H1 (cell line): ENCODE data around the gene IL1RAPL1. TPM values are rescaled to one million over a fixed set of nuclear protein-coding genes. Genes with fewer than 3 reads are reported as not detected.
A peak's percentile ranks its signal among the peaks of the same experiment; 100 is the strongest.

Experiments used
- CTCF ChIA-PET: fragments of 300-600 bp; sonication (Branson Sonifier 250); formaldehyde crosslinking; loops from one replicate; lab custom pipeline; 2021; ENCODE audit not compliant: partially characterized antibody; lab: Charles Lee
- POLR2A ChIA-PET: fragments of 300-600 bp; sonication (Branson Sonifier 250); formaldehyde crosslinking; loops from one replicate; lab custom pipeline; 2021; ENCODE audit warnings: inconsistent platforms; ENCODE audit not compliant: partially characterized antibody; lab: Charles Lee
- DNase-seq, 2 experiments: peaks; one replicate each; pipeline versions ENCODE4 v3.0.0 to v3.0.0-alpha.2; 2010 to 2022; ENCODE audit warnings: low spot score in 2 of 2, low read depth in 1 of 2, mixed read lengths in 1 of 2
- FAIRE-seq: peaks from 2 replicates; lab custom pipeline; 2011; peaks lifted over from hg19 to GRCh38; lab: Jason Lieb, UNC
- H2AFZ ChIP-seq: 2 replicates; pipeline ENCODE4 v1.8.1; 2012; ENCODE audit warnings: low read length, inconsistent platforms
- H2AK5ac ChIP-seq: 2 replicates; pipeline ENCODE4 v1.6.1; 2013; ENCODE audit warnings: low read depth, low read length
- H2BK120ac ChIP-seq: replicated peaks from 2 replicates; pipeline ENCODE3; 2013; ENCODE audit warnings: low read depth, low read length, inconsistent platforms
- H2BK12ac ChIP-seq: 2 replicates; pipeline ENCODE4 v1.6.1; 2013; ENCODE audit warnings: low read depth, low read length
- H2BK15ac ChIP-seq: 2 replicates; pipeline ENCODE4 v1.6.1; 2013; ENCODE audit warnings: low read length
- H2BK20ac ChIP-seq: 2 replicates; pipeline ENCODE4 v1.6.1; 2013; ENCODE audit warnings: low read length
- H2BK5ac ChIP-seq: 2 replicates; pipeline ENCODE4 v1.6.1; 2013; ENCODE audit warnings: low read depth, low read length
- H3K14ac ChIP-seq: 2 replicates; pipeline ENCODE4 v1.6.1; 2013; ENCODE audit warnings: inconsistent platforms; ENCODE audit not compliant: insufficient read length
- H3K18ac ChIP-seq: 2 replicates; pipeline ENCODE4 v1.6.1; 2013; ENCODE audit warnings: low read length; ENCODE audit errors: extremely low read depth
- H3K23ac ChIP-seq: 2 replicates; pipeline ENCODE4 v1.6.1; 2013; ENCODE audit warnings: inconsistent platforms; ENCODE audit not compliant: insufficient read length
- H3K23me2 ChIP-seq: 2 replicates; pipeline ENCODE4 v1.6.1; 2013; ENCODE audit warnings: low read depth, low read length
- H3K27ac ChIP-seq: 2 replicates; pipeline ENCODE4 v1.6.1; 2011; ENCODE audit warnings: low read depth, low read length, inconsistent platforms
- H3K27me3 ChIP-seq, 4 experiments: replicated peaks in 1 of 4; 1 replicate in 1 of 4; 2 replicates in 3 of 4; pipeline versions ENCODE4 v1.6.1 to v1.8.1; 2011 to 2013; ENCODE audit warnings: low read length in 3 of 4, mild to moderate bottlenecking in 3 of 4, inconsistent platforms in 2 of 4, mixed read lengths in 2 of 4, moderate library complexity in 1 of 4; ENCODE audit not compliant: control insufficient read depth in 3 of 4, insufficient read depth in 3 of 4; ENCODE audit errors: extremely low read depth in 1 of 4
- H3K36me3 ChIP-seq, 4 experiments: 2 replicates each; pipeline versions ENCODE4 v1.6.1 to v1.8.1; 2011 to 2013; ENCODE audit warnings: mild to moderate bottlenecking in 4 of 4, low read length in 3 of 4, moderate library complexity in 2 of 4, control low read depth in 1 of 4, inconsistent platforms in 1 of 4; ENCODE audit not compliant: insufficient read depth in 4 of 4, control insufficient read depth in 2 of 4
- H3K4ac ChIP-seq: replicated peaks from 2 replicates; pipeline ENCODE3; 2013; ENCODE audit warnings: low read length, low read depth, mixed read lengths, inconsistent platforms; ENCODE audit not compliant: insufficient read length
- H3K4me1 ChIP-seq, 4 experiments: replicated peaks in 1 of 4; 1 replicate in 1 of 4; 2 replicates in 3 of 4; pipeline versions ENCODE4 v1.6.1 to v1.8.1; 2011 to 2013; ENCODE audit warnings: low read length in 3 of 4, inconsistent platforms in 2 of 4, mixed read lengths in 1 of 4; ENCODE audit not compliant: insufficient read depth in 4 of 4, control insufficient read depth in 3 of 4
- H3K4me2 ChIP-seq, 2 experiments: 2 replicates each; pipeline versions ENCODE4 v1.6.1 to v1.8.1; 2011 to 2013; ENCODE audit warnings: low read depth in 2 of 2, low read length in 2 of 2, control low read depth in 1 of 2, inconsistent platforms in 1 of 2, mild to moderate bottlenecking in 1 of 2; ENCODE audit not compliant: insufficient read depth in 1 of 2
- H3K4me3 ChIP-seq, 4 experiments: fragments of 200-600, 300-600 bp in 1 of 4; sonication (generic), shearing (Covaris generic), sonication (Bioruptor Twin) in 1 of 4; 2 replicates each; pipeline versions ENCODE4 v1.5.1 to v1.8.1; 2011 to 2016; ENCODE audit warnings: low read length in 4 of 4, low read depth in 3 of 4, control low read depth in 2 of 4, inconsistent platforms in 2 of 4, mild to moderate bottlenecking in 2 of 4, mixed read lengths in 1 of 4, moderate library complexity in 1 of 4; ENCODE audit not compliant: insufficient read depth in 2 of 4; ENCODE audit errors: extremely low read depth in 1 of 4
- H3K56ac ChIP-seq: replicated peaks from 2 replicates; pipeline ENCODE3; 2013; ENCODE audit warnings: low read depth, mild to moderate bottlenecking, mixed read lengths, low read length, inconsistent platforms; ENCODE audit not compliant: insufficient read length
- H3K79me1 ChIP-seq: 2 replicates; pipeline ENCODE4 v1.6.1; 2013; ENCODE audit warnings: low read depth, low read length, control low read depth
- H3K79me2 ChIP-seq, 2 experiments: 2 replicates each; pipeline versions ENCODE4 v1.6.1 to v1.8.1; 2012 to 2013; ENCODE audit warnings: low read length in 2 of 2, mild to moderate bottlenecking in 2 of 2, inconsistent platforms in 1 of 2; ENCODE audit not compliant: insufficient read depth in 2 of 2, control insufficient read depth in 1 of 2
- H3K9ac ChIP-seq, 4 experiments: replicated peaks in 1 of 4; 1 replicate in 1 of 4; 2 replicates in 3 of 4; pipeline versions ENCODE4 v1.6.1 to v1.8.1; 2011 to 2013; ENCODE audit warnings: low read depth in 3 of 4, low read length in 3 of 4, control low read depth in 2 of 4, mild to moderate bottlenecking in 2 of 4, moderate library complexity in 2 of 4, inconsistent platforms in 1 of 4; ENCODE audit errors: extremely low read depth in 1 of 4
- H3K9me3 ChIP-seq, 2 experiments: 2 replicates each; pipeline versions ENCODE4 v1.6.1 to v1.8.1; 2012 to 2013; ENCODE audit warnings: mild to moderate bottlenecking in 2 of 2, moderate library complexity in 2 of 2, control low read depth in 1 of 2, inconsistent platforms in 1 of 2, low read depth in 1 of 2, low read length in 1 of 2, mixed read lengths in 1 of 2; ENCODE audit not compliant: insufficient read depth in 2 of 2
- H4K20me1 ChIP-seq, 2 experiments: replicated peaks in 1 of 2; 2 replicates each; pipeline versions ENCODE3 to v1.8.1; 2011 to 2013; ENCODE audit warnings: inconsistent platforms in 2 of 2, low read length in 2 of 2, mild to moderate bottlenecking in 1 of 2; ENCODE audit not compliant: insufficient read depth in 2 of 2, control insufficient read depth in 1 of 2
- H4K5ac ChIP-seq: 2 replicates; pipeline ENCODE4 v1.6.1; 2013; ENCODE audit warnings: low read length, low read depth, mixed read lengths, inconsistent platforms; ENCODE audit not compliant: insufficient read length
- H4K8ac ChIP-seq: 2 replicates; pipeline ENCODE4 v1.8.0; 2013; ENCODE audit warnings: mild to moderate bottlenecking, moderate library complexity, low read length, inconsistent platforms; ENCODE audit not compliant: insufficient read depth; ENCODE audit errors: extremely low read depth
- H4K91ac ChIP-seq: replicated peaks from 2 replicates; pipeline ENCODE3; 2013; ENCODE audit warnings: low read length, mixed read lengths, inconsistent platforms; ENCODE audit not compliant: insufficient read length
- CTCF ChIP-seq, 3 experiments: IDR thresholded peaks; 1 replicate in 2 of 3; 2 replicates in 1 of 3; pipeline versions ENCODE4 v1.5.1 to v1.6.1; 2011; ENCODE audit warnings: low read length in 3 of 3, mild to moderate bottlenecking in 3 of 3, inconsistent platforms in 2 of 3, low read depth in 1 of 3, moderate library complexity in 1 of 3; ENCODE audit not compliant: insufficient read depth in 1 of 3; ENCODE audit errors: control extremely low read depth in 1 of 3
- RAD21 ChIP-seq, 2 experiments: IDR thresholded peaks in 1 of 2; conservative IDR thresholded peaks in 1 of 2; 2 replicates each; pipeline ENCODE4 v1.6.1; 2011; ENCODE audit warnings: low read depth in 2 of 2, low read length in 2 of 2, improper control_type of control experiment in 1 of 2, inconsistent platforms in 1 of 2, mild to moderate bottlenecking in 1 of 2, moderate library complexity in 1 of 2
- RBBP5 ChIP-seq: IDR thresholded peaks from 2 replicates; pipeline ENCODE4 v1.7.1; 2012; ENCODE audit warnings: low read depth, mild to moderate bottlenecking, inconsistent platforms, low read length, moderate library complexity, borderline replicate concordance
- WGBS, 2 experiments: shearing (Covaris generic) in 1 of 2; methylation state at CpG; one replicate each; pipeline versions ENCODE4 v1.1.6 to v1.1.7; 2013 to 2015; ENCODE audit warnings: low lambda C conversion rate in 2 of 2, mixed read lengths in 2 of 2, inconsistent platforms in 1 of 2, low coverage in 1 of 2, missing lambda C conversion rate in 1 of 2; ENCODE audit not compliant: insufficient replicate concordance in 2 of 2, insufficient coverage in 1 of 2, insufficient read length in 1 of 2; ENCODE audit errors: extremely low coverage in 1 of 2, missing lambda C conversion rate in 1 of 2; 5-methylcytosine and 5-hydroxymethylcytosine counted together
- polyA plus RNA-seq, 7 experiments: library from polyadenylated mRNA; depleted of rRNA in 3 of 7; stranded (reverse) in 5 of 7; unstranded in 2 of 7; fragments of >200 nt in 5 of 7; fragments of 200-250 nt in 2 of 7; gene quantifications; 1 replicate in 5 of 7; 2 replicates in 1 of 7; 4 replicates in 1 of 7; pipeline versions ENCODE4 v1.2.1 to v1.2.3, GENCODE V29; 2011 to 2013; ENCODE audit warnings: missing spikeins in 2 of 7, mixed read lengths in 2 of 7
- total RNA-seq: library from RNA; stranded (reverse); fragmentation: NEBNext Ultra II Directional; extraction: Animal tissue kit (Norgen Biotek cat#: 25700); gene quantifications from 2 replicates; pipeline ENCODE4 v1.2.1, GENCODE V29; 2021

The IL1RAPL1 gene
- total and polyA plus RNA-seq, 2 of the 8 experiments (the other 6 are each of a cell fraction or from before 2014, with no cell fraction given) = 0.11 to 0.35 TPM

GRCh38 chrX:29940750-29941149, 1353.5 kb downstream of the IL1RAPL1 start:
- no peak overlapping the region for H2BK20ac ChIP-seq
- no peak overlapping the region for H2BK12ac ChIP-seq
- H3K23me2 ChIP-seq = no peaks in the 10 kb centered on the region
- TF ChIP-seq RBBP5 (no peak), CTCF (IDR thresholded peaks at IDR 0.05; ENCODE audit: control extremely low read depth in 1 of 3, insufficient read depth in 1 of 3, low read depth in 1 of 3, low read length in 3 of 3) (peak in 1 of 3 experiments; percentile 19; a peak in 1 of 4 replicates), RAD21 (IDR thresholded peaks at IDR 0.05 in 1 of 2, conservative IDR thresholded peaks at IDR 0.05 in 1 of 2; ENCODE audit: low read depth in 2 of 2, low read length in 2 of 2) (peak; percentile 13 to 34; a peak in 3 of 4 replicates)
- TF ChIP-seq, all 59 proteins: peak for 2
- Histone ChIP-seq H3K79me2 (no peaks in the 10 kb centered on the region), H3K79me1 (no peaks in the 10 kb centered on the region), H4K5ac (no peak overlapping the region), H4K20me1 (no peaks in the 10 kb centered on the region), H3K4me2 (no peak overlapping the region), H3K14ac (no peak overlapping the region), H3K4me3 (no peak overlapping the region), H3K36me3 (no peaks in the 10 kb centered on the region), H3K9ac (no peak overlapping the region), H2AFZ (no peak overlapping the region), H3K18ac (no peak overlapping the region), H2BK120ac (no peak overlapping the region), H2BK5ac (no peak overlapping the region), H3K4me1 (peaks cover 0 to 6% (median 0%) of the 10 kb centered on the region in 4 experiments; a peak in 1 of 7 replicates), H2BK15ac (no peak overlapping the region), H3K4ac (no peak overlapping the region), H4K91ac (no peak overlapping the region), H2AK5ac (no peak overlapping the region), H3K9me3 (no peaks in the 10 kb centered on the region), H3K23ac (no peak overlapping the region), H3K27ac (no peak overlapping the region), H3K56ac (no peak overlapping the region), H3K27me3 (no peaks in the 10 kb centered on the region), H4K8ac (no peak overlapping the region)
- WGBS, 2 experiments = 92% methylated on average over 2 of the region's 2 CpGs; no CpG with 5 or more reads in 1 of the 2 experiments
- ChIA-PET CTCF (interaction anchor here (1.5 kb wide), 1 partner anchor 32 kb away, joined by 4 read pairs; no protein-coding TSS in a partner anchor), POLR2A (no interaction called here)
- FAIRE-seq (no peak), DNase-seq (no peak)
